SK-N-SH (cell line): ENCODE data around the gene ATP6V0B. TPM values are rescaled to one million over a fixed set of nuclear protein-coding genes. Genes with fewer than 3 reads are reported as not detected.

Experiments used
- ELF1 ChIP-seq: IDR thresholded peaks from 2 replicates; pipeline ENCODE4 v1.4.0; 2012
- polyA plus RNA-seq, 3 experiments: library from polyadenylated mRNA; depleted of rRNA; stranded (reverse); fragments of >200 nt; gene quantifications; 2 replicates each; pipeline ENCODE4 v1.2.3, GENCODE V29; 2012
- TF ChIP-seq, protein P1 (sequence below): IDR thresholded peaks from 2 replicates; pipeline ENCODE4; 2012
- TF ChIP-seq, protein P2 (sequence below): IDR thresholded peaks from 2 replicates; pipeline ENCODE4 v1.4.0; 2012; ENCODE audit warnings: low read depth, borderline replicate concordance

The ATP6V0B gene
- polyA plus RNA-seq, 1 of the 3 experiments (the other 2 are of a cell fraction) = 180 TPM

DNA sequence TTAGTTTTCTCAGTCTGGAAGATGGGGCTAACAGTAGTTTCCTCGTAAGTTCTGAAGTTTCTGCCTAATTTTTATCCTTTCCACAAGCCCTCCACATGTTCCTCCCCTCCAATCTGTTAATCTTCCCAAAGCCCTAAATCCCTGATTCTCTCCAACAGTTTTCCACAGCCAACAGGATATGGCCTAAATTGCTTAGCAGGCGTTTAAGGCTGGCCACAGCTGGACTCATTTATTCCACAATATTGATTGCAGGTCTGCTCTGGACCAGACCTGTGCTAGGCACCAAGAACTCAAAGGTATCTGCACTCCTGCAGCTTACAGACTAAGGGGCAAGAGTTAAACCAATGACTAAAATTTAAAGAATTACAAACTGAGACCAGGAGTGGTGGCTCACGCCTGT, 52.6 kb downstream of the ATP6V0B start (continued):
- TF ChIP-seq, protein P1, sequence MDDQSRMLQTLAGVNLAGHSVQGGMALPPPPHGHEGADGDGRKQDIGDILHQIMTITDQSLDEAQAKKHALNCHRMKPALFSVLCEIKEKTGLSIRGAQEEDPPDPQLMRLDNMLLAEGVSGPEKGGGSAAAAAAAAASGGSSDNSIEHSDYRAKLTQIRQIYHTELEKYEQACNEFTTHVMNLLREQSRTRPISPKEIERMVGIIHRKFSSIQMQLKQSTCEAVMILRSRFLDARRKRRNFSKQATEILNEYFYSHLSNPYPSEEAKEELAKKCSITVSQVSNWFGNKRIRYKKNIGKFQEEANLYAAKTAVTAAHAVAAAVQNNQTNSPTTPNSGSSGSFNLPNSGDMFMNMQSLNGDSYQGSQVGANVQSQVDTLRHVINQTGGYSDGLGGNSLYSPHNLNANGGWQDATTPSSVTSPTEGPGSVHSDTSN = no peak
- TF ChIP-seq, protein P2, sequence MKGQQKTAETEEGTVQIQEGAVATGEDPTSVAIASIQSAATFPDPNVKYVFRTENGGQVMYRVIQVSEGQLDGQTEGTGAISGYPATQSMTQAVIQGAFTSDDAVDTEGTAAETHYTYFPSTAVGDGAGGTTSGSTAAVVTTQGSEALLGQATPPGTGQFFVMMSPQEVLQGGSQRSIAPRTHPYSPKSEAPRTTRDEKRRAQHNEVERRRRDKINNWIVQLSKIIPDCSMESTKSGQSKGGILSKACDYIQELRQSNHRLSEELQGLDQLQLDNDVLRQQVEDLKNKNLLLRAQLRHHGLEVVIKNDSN = no peak
- no peak for TF ChIP-seq ELF1

Other genes starting within 250 kb of the ATP6V0B start
- 0.26 and 0.69 TPM in 2 replicates for gene ARTN, start 41.2 kb upstream of the ATP6V0B start, polyA plus RNA-seq (2012; rRNA removed)
- gene IPO13, start 28.0 kb upstream of the ATP6V0B start, polyA plus RNA-seq (2012; rRNA removed) = 15.5 and 16.7 TPM in 2 replicates
- gene DPH2, start 5.0 kb upstream of the ATP6V0B start, polyA plus RNA-seq (2012; rRNA removed) = 76.9 and 97.5 TPM in 2 replicates
- 43.0 and 48.0 TPM in 2 replicates for gene B4GALT2, start 4.2 kb downstream of the ATP6V0B start, polyA plus RNA-seq (2012; rRNA removed)
- 7.5 and 11.8 TPM in 2 replicates for gene CCDC24, start 16.6 kb downstream of the ATP6V0B start, polyA plus RNA-seq (2012; rRNA removed)
- gene SLC6A9, start 56.5 kb downstream of the ATP6V0B start, polyA plus RNA-seq (2012; rRNA removed) = 3.6 and 3.9 TPM in 2 replicates
- 0.21 and 0.26 TPM in 2 replicates for gene KLF17, start 143.9 kb downstream of the ATP6V0B start, polyA plus RNA-seq (2012; rRNA removed)
- gene KLF18, start 166.7 kb downstream of the ATP6V0B start, polyA plus RNA-seq (2012; rRNA removed) = not detected in 2 replicates
- gene DMAP1, start 238.5 kb downstream of the ATP6V0B start, polyA plus RNA-seq (2012; rRNA removed) = 54.3 and 59.6 TPM in 2 replicates